ENCODE data around the gene IRF2BPL.

DNA sequence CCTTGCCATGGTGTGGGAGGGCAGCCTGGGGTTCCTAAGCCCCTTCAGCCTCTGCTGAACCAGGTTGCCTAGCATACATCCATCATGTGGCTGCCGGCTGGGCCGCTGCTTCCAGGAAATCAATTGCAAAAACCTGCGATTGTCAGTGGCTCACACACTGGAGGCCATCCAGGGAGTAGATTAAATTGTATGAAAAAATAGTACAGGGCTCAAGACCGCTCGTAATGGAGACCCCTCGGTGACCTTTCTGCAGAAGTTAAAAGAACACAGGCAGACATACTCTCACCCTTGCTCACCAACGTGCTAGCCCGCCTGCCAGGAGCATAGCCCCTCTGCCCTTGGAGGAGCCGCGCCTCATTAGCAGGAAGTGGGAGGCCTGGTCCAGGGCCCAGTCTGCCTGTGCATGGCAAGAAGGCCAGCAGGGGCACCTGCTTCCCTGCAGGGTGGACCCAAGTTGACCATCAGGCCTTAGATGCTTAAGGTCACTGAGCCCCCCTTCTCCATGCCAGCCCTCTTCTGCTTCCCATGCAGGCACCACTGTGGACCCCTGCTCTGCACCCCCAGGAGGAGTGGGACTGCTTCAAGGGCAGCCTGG is 38.2 kb upstream of the IRF2BPL start:
- TF ChIP-seq, protein P1, sequence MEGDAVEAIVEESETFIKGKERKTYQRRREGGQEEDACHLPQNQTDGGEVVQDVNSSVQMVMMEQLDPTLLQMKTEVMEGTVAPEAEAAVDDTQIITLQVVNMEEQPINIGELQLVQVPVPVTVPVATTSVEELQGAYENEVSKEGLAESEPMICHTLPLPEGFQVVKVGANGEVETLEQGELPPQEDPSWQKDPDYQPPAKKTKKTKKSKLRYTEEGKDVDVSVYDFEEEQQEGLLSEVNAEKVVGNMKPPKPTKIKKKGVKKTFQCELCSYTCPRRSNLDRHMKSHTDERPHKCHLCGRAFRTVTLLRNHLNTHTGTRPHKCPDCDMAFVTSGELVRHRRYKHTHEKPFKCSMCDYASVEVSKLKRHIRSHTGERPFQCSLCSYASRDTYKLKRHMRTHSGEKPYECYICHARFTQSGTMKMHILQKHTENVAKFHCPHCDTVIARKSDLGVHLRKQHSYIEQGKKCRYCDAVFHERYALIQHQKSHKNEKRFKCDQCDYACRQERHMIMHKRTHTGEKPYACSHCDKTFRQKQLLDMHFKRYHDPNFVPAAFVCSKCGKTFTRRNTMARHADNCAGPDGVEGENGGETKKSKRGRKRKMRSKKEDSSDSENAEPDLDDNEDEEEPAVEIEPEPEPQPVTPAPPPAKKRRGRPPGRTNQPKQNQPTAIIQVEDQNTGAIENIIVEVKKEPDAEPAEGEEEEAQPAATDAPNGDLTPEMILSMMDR (IDR thresholded peaks at IDR 0.05; ENCODE audit: insufficient read depth, low read length) = no peak
- TF ChIP-seq POLR2AphosphoS5 (IDR thresholded peaks at IDR 0.05; ENCODE audit: low read depth) (no peak), SPI1 (IDR thresholded peaks at IDR 0.05; ENCODE audit: borderline replicate concordance, low read depth) (no peak), GABPA (IDR thresholded peaks at IDR 0.05; ENCODE audit: low read depth) (no peak)
- TF ChIP-seq, protein P2, sequence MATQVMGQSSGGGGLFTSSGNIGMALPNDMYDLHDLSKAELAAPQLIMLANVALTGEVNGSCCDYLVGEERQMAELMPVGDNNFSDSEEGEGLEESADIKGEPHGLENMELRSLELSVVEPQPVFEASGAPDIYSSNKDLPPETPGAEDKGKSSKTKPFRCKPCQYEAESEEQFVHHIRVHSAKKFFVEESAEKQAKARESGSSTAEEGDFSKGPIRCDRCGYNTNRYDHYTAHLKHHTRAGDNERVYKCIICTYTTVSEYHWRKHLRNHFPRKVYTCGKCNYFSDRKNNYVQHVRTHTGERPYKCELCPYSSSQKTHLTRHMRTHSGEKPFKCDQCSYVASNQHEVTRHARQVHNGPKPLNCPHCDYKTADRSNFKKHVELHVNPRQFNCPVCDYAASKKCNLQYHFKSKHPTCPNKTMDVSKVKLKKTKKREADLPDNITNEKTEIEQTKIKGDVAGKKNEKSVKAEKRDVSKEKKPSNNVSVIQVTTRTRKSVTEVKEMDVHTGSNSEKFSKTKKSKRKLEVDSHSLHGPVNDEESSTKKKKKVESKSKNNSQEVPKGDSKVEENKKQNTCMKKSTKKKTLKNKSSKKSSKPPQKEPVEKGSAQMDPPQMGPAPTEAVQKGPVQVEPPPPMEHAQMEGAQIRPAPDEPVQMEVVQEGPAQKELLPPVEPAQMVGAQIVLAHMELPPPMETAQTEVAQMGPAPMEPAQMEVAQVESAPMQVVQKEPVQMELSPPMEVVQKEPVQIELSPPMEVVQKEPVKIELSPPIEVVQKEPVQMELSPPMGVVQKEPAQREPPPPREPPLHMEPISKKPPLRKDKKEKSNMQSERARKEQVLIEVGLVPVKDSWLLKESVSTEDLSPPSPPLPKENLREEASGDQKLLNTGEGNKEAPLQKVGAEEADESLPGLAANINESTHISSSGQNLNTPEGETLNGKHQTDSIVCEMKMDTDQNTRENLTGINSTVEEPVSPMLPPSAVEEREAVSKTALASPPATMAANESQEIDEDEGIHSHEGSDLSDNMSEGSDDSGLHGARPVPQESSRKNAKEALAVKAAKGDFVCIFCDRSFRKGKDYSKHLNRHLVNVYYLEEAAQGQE (IDR thresholded peaks at IDR 0.05; ENCODE audit: insufficient replicate concordance, low read depth) = no peak

Data from HL-60 (cell line).